ENCODE measurements around the gene MDM1. TPM values are rescaled to one million over a fixed set of nuclear protein-coding genes. Genes with fewer than 3 reads are reported as not detected.

MDM1 gene
- total RNA-seq, 3 donors from 2014 or later, result 7.1 to 70.9 (median 11.5) TPM

- no peaks in the 10 kb centered on the region for H3K36me3 ChIP-seq (ENCODE audit: low read depth)
- DNase-seq, result no peak
- no peaks in the 10 kb centered on the region for H3K4me1 ChIP-seq (ENCODE audit: low read depth)
- no peak overlapping the region for H3K4me3 ChIP-seq
- no peak for TF ChIP-seq CTCF (IDR thresholded peaks at IDR 0.05)
- ATAC-seq, result no peak
- intact Hi-C loops (cut with DNase I, micrococcal nuclease), result no loop called here
- no peaks in the 10 kb centered on the region for H3K9me3 ChIP-seq
Observed at GRCh38 chr12:68292151-68292943, 39.8 kb downstream of the MDM1 start.

GRCh38 chr12:68291396-68292036 lies 40.6 kb downstream of the MDM1 start:
- DNase-seq, result no peak
- intact Hi-C loops (cut with DNase I, micrococcal nuclease), result no loop called here
- H3K9me3 ChIP-seq, result no peaks in the 10 kb centered on the region
- TF ChIP-seq CTCF (IDR thresholded peaks at IDR 0.05), result no peak
- H3K36me3 ChIP-seq (ENCODE audit: low read depth), result no peaks in the 10 kb centered on the region
- H3K4me3 ChIP-seq, result no peak overlapping the region
- ATAC-seq, result no peak
- H3K4me1 ChIP-seq (ENCODE audit: low read depth), result no peaks in the 10 kb centered on the region

GRCh38 chr12:68290126-68290525 lies 42.0 kb downstream of the MDM1 start:
- ATAC-seq (peak; percentile 59), DNase-seq (no peak)
- no peaks in the 10 kb centered on the region for H3K36me3 ChIP-seq (ENCODE audit: low read depth)
- TF ChIP-seq CTCF (IDR thresholded peaks at IDR 0.05), result no peak
- no peaks in the 10 kb centered on the region for H3K9me3 ChIP-seq
- H3K4me3 ChIP-seq, result no peak overlapping the region
- H3K4me1 ChIP-seq (ENCODE audit: low read depth), result no peaks in the 10 kb centered on the region
- intact Hi-C loops (cut with DNase I, micrococcal nuclease), result no loop called here

GRCh38 chr12:68287106-68287505 lies 45.1 kb downstream of the MDM1 start:
- TF ChIP-seq CTCF (IDR thresholded peaks at IDR 0.05), result no peak
- no peak for DNase-seq
- H3K36me3 ChIP-seq (ENCODE audit: low read depth), result no peaks in the 10 kb centered on the region
- no peak for ATAC-seq
- intact Hi-C loops (cut with DNase I, micrococcal nuclease), result no loop called here
- H3K9me3 ChIP-seq, result no peaks in the 10 kb centered on the region
- no peak overlapping the region for H3K4me3 ChIP-seq
- H3K4me1 ChIP-seq (ENCODE audit: low read depth), result no peaks in the 10 kb centered on the region

GRCh38 chr12:68286396-68286795 lies 45.8 kb downstream of the MDM1 start:
- Histone ChIP-seq H3K4me3 (no peak overlapping the region), H3K36me3 (ENCODE audit: low read depth) (no peaks in the 10 kb centered on the region), H3K9me3 (no peaks in the 10 kb centered on the region), H3K4me1 (ENCODE audit: low read depth) (no peaks in the 10 kb centered on the region)
- intact Hi-C loops (cut with DNase I, micrococcal nuclease), result no loop called here
- TF ChIP-seq CTCF (IDR thresholded peaks at IDR 0.05), result no peak
- DNase-seq (no peak), ATAC-seq (no peak)

All from mucosa of descending colon (tissue), 3 donors.